ENCODE data around the gene PRKX. TPM values are rescaled to one million over a fixed set of nuclear protein-coding genes. Genes with fewer than 3 reads are reported as not detected.
"Not testable (repeated sequence)": the region's sequence is repeated elsewhere in the genome, so short reads cannot be mapped to it uniquely, and the experiment has no call there.

The PRKX gene
- 10 to 100 TPM; 27.8 to 43.7 (median 41.2) TPM for total RNA-seq

DNA sequence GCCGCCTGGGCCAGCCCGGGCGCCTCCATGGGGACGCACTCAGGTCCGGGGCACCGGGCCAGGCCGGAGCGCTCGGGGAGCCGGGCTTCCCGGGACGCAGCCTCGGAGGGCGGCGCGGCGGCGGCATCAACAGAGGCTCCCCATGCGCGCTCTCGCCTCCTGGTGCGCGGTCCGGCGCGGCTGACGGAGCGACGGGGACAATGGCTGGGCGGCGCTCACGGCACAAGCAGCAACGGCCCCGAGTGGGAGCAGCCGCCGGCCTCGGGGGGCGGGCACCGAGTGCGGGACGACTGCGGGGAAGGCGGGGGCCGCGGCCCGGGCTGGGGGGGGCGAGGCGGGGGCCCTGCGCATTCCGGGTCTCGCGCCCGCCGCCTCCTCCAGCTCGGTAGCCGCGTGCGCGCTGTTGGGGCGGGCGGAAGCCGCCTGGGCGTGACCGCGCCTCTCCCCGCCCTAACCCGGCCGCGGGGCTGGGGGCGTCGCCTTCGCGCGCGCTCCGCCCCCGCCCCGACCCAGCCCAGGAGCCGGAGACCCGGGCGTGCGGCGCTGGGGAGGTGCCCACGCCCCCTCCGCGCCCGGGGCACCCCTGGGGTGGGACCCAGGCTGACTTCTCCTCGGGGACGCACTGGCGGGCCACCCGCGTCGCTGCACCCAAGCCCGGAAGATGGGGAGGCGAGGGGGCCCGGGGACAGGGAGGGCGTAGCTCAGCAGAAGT lies at the start of gene PRKX:
PRKX (minus strand) TSS at position 425 of the 712 bp plus-strand sequence; CDS start at position 29, 396 bp downstream.
- H3K27ac ChIP-seq, result peak within 1 kb of the TSS; percentile 87
- peaks cover 13% of the 10 kb centered on the region for H3K4me1 ChIP-seq
- TF ChIP-seq EP300 (IDR thresholded peaks at IDR 0.05) (no peak), POLR2A (IDR thresholded peaks at IDR 0.05) (peak in 1 of 2 donors; percentile 29)
- peak within 1 kb of the TSS; percentile 78 for H3K4me3 ChIP-seq
- WGBS, result no CpG with 5 or more reads among the region's 97 CpGs
- DNase-seq (ENCODE audit: low spot score in 2 of 2), result peak in 1 of 2 donors; percentile 73
- H3K9me3 ChIP-seq, result no peaks in the 10 kb centered on the region
- no peaks in the 10 kb centered on the region for H3K36me3 ChIP-seq
- no peaks in the 10 kb centered on the region for H3K27me3 ChIP-seq

DNA sequence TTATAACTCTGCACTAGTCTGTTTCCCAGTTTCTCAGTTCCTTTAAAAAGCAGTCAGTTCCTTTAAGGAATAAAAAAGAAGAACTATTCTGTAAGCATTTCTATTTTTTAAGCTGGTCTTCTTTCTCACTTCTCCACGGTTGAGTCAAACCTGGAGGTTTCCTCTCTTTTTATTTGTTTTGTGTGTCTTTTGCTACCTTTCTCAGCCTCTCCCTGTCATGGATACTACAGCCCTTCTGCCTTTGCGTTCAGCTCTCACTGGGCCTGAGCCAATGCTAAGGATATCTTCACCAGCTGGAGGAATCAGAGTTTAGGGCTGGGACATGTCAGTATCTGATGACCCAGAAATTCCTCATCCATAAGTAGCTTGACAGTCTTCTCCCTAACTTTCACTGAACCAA lies 49.7 kb upstream of the PRKX start:
- TF ChIP-seq, protein P1, sequence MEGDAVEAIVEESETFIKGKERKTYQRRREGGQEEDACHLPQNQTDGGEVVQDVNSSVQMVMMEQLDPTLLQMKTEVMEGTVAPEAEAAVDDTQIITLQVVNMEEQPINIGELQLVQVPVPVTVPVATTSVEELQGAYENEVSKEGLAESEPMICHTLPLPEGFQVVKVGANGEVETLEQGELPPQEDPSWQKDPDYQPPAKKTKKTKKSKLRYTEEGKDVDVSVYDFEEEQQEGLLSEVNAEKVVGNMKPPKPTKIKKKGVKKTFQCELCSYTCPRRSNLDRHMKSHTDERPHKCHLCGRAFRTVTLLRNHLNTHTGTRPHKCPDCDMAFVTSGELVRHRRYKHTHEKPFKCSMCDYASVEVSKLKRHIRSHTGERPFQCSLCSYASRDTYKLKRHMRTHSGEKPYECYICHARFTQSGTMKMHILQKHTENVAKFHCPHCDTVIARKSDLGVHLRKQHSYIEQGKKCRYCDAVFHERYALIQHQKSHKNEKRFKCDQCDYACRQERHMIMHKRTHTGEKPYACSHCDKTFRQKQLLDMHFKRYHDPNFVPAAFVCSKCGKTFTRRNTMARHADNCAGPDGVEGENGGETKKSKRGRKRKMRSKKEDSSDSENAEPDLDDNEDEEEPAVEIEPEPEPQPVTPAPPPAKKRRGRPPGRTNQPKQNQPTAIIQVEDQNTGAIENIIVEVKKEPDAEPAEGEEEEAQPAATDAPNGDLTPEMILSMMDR (IDR thresholded peaks at IDR 0.05), result no peak
- TF ChIP-seq POLR2A (IDR thresholded peaks at IDR 0.05), result no peak
- no peak for TF ChIP-seq EP300 (IDR thresholded peaks at IDR 0.05)
- TF ChIP-seq POLR2AphosphoS5 (IDR thresholded peaks at IDR 0.05), result no peak
- Histone ChIP-seq H3K4me1 (no peaks in the 10 kb centered on the region), H3K9me3 (no peaks in the 10 kb centered on the region), H3K36me3 (no peaks in the 10 kb centered on the region), H3K4me3 (no peak overlapping the region), H3K27me3 (no peaks in the 10 kb centered on the region), H3K27ac (no peak overlapping the region)
- DNase-seq (ENCODE audit: low spot score in 2 of 2), result no peak
- 43% methylated on average over 2 of the region's 2 CpGs for WGBS

DNA sequence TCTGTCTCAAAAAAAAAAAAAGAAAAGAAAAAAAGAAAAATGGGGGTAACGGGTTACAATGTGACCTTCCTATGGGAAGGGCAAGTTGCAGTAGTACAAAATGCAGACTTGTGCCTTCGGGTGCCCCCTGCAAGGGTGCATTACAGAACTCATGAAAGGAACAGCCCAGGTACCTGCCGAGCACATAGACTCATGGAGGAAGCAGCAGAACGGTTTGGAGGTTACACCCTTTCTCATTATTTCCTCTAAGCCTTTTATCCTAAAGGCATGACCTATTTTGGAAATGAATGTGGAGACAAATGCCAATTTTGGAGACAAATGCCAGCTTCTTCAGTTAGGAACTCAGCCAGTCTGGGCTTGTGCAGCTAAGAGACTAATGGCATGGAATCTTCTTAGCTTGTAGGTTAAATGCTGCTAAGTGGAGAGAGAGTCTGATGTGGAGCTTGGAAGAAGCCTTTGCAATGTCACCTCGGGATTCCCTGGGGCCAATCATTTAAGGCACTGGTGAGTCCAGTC lies 44.1 kb upstream of the PRKX start:
- no peaks in the 10 kb centered on the region for H3K4me1 ChIP-seq
- DNase-seq (ENCODE audit: low spot score in 2 of 2), result no peak
- no peak overlapping the region for H3K4me3 ChIP-seq
- WGBS, result 33% methylated on average over 5 of the region's 5 CpGs
- TF ChIP-seq POLR2A (IDR thresholded peaks at IDR 0.05) (no peak), EP300 (IDR thresholded peaks at IDR 0.05) (no peak), POLR2AphosphoS5 (IDR thresholded peaks at IDR 0.05) (no peak)
- TF ChIP-seq, protein P1 (IDR thresholded peaks at IDR 0.05), result no peak
- no peaks in the 10 kb centered on the region for H3K27me3 ChIP-seq
- H3K9me3 ChIP-seq, result no peaks in the 10 kb centered on the region
- no peak overlapping the region for H3K27ac ChIP-seq
- no peaks in the 10 kb centered on the region for H3K36me3 ChIP-seq

DNA sequence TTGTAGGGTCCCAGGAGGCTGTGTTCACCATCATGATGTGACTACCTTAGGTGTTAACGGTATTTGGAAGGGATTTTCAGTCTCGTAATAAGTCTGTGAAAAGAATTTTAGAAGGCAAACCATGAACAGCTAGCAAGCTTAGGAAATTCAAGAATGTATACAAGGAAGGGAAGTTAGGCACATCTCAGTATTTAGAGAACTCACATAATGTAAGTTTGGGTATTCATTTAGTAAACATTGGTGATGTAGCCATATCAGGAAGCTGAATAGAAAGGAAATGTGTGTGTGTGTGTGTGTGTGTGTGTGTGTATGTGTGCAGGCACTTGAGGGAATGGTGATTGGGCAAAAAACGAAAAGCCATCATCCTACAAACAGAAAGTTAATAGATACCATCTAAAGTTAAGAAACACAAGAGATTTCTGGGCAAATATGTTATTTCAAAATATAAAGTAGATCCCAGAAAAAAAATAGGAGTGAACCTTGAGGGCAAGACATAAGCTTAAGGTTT lies 34.7 kb upstream of the PRKX start:
- Histone ChIP-seq H3K4me3 (no peak overlapping the region), H3K27me3 (no peaks in the 10 kb centered on the region), H3K4me1 (no peaks in the 10 kb centered on the region), H3K9me3 (no peaks in the 10 kb centered on the region), H3K36me3 (no peaks in the 10 kb centered on the region), H3K27ac (no peak overlapping the region)
- WGBS, result 68% methylated on average over 3 of the region's 3 CpGs
- no peak for TF ChIP-seq EP300 (IDR thresholded peaks at IDR 0.05)
- TF ChIP-seq POLR2AphosphoS5 (IDR thresholded peaks at IDR 0.05), result no peak
- no peak for TF ChIP-seq POLR2A (IDR thresholded peaks at IDR 0.05)
- TF ChIP-seq, protein P1 (IDR thresholded peaks at IDR 0.05), result no peak
- DNase-seq (ENCODE audit: low spot score in 2 of 2), result no peak

DNA sequence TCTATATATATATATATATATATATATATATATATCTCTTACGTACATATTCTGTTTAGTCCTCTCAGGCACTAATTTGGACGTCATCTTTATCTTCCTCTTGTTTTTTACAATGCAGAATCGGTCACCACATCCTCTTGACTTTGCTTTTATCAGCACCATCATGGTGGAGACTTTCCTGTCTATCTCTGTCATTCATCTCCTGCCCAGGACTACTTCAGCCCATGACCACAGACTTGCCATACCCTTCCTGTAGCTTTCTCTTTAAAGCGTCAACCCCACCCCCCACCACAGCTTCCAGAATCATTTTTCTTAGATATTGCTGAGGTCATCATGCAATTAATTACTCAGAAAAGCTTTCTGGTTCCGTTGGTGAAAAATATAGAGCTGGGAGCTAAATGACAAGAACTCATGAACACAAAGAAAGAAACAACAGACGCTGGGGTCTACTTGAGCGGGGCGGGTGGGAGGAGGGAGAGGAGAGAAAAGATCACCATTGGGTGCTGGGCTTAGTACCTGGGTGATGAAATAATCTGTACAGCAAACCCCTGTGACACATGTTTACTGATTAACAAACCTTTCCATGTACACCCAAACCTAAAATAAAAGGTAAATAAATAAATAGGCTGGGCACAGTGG lies 30.5 kb upstream of the PRKX start:
- H3K27ac ChIP-seq, result no peak overlapping the region
- H3K4me3 ChIP-seq, result no peak overlapping the region
- no peaks in the 10 kb centered on the region for H3K27me3 ChIP-seq
- no peaks in the 10 kb centered on the region for H3K36me3 ChIP-seq
- TF ChIP-seq, protein P1 (IDR thresholded peaks at IDR 0.05), result no peak
- TF ChIP-seq EP300 (IDR thresholded peaks at IDR 0.05), result no peak
- no peak for TF ChIP-seq POLR2A (IDR thresholded peaks at IDR 0.05)
- no peak for TF ChIP-seq POLR2AphosphoS5 (IDR thresholded peaks at IDR 0.05)
- no peaks in the 10 kb centered on the region for H3K9me3 ChIP-seq
- H3K4me1 ChIP-seq, result no peaks in the 10 kb centered on the region
- no peak for DNase-seq (ENCODE audit: low spot score in 2 of 2)
- 63% methylated on average over 8 of the region's 8 CpGs for WGBS

DNA sequence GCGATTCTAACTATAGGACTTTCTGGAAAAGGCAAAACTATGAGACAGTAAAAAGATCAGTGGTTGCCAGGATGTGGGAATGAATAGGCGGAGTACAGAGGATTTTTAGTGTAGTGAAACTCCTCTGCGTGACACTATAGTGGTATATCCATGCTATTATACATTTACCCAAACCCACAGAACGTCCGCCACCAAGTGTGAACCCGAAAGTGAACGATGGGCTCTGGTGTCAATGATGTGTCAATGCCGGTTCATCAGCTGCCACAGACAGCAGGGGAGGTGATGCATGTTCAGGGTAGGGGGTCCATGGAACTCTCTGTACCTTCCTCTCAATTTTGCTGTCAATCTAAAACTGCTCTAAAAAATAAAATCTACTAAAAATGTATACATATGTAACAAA lies 27.5 kb upstream of the PRKX start:
- H3K9me3 ChIP-seq; H3K4me3 ChIP-seq; H3K27me3 ChIP-seq; H3K36me3 ChIP-seq; DNase-seq (ENCODE audit: low spot score in 2 of 2); H3K4me1 ChIP-seq; H3K27ac ChIP-seq: not testable (repeated sequence)
- 85% methylated on average over 8 of the region's 8 CpGs for WGBS
